GM19395 (cell line): Measurements from ENCODE around the gene PSMB3.
"Not testable (repeated sequence)": the region's sequence is repeated elsewhere in the genome, so short reads cannot be mapped to it uniquely, and the experiment has no call there.

Source experiments
- ATAC-seq: cut with Tn5 transposase; IDR thresholded peaks from one replicate; pipeline ENCODE4 v1.9.1; 2021; ENCODE audit warnings: mild to moderate bottlenecking, moderate library complexity; ENCODE audit not compliant: unreplicated experiment

The PSMB3 gene

DNA sequence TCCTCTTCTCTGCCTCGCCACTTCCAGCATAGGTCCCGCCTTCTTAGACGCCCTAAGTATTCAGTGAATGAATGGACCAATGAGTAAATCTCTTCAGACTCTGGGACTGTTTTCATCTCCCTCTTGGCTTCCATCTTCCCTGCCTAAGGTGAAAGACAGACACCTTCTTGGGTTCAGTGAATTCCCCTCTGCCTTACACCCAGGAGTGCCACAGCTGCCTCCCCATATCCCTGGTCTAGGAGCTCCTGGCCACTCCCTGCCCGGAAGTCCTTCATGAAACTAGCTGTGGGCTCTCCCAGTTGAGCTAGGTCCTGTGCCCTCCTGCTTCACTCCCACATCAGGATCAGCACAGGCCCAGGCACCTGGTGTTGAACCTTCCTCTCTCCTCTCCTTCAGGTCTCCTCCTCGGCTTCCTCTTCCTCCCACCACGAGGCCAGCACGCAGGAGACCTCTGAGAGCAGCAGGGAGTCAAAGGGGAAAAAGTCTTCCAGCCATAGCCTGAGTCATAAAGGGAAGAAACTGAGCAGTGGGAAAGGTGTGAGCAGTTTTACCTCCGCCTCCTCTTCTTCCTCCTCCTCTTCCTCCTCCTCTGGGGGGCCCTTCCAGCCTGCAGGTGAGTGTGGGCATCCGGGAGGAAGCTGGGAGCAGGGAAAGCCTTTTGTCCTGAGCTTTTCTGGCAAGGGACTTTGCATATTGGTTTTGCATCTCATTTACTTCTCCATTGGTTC, 37.2 kb upstream of the PSMB3 start:
- ATAC-seq = no peak

DNA sequence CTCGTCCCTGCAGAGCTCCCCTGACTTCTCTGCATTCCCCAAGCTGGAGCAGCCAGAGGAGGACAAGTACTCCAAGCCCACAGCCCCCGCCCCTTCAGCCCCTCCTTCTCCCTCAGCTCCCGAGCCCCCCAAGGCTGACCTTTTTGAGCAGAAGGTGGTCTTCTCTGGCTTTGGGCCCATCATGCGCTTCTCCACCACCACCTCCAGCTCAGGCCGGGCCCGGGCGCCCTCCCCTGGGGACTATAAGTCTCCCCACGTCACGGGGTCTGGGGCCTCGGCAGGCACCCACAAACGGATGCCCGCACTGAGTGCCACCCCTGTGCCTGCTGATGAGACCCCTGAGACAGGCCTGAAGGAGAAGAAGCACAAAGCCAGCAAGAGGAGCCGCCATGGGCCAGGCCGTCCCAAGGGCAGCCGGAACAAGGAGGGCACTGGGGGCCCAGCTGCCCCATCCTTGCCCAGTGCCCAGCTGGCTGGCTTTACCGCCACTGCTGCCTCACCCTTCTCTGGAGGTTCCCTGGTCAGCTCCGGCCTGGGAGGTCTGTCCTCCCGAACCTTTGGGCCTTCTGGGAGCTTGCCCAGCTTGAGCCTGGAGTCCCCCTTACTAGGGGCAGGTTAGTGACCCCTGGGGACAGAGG, 36.1 kb upstream of the PSMB3 start:
- ATAC-seq = no peak

- no peak for ATAC-seq
These were observed 35.3 kb upstream of the PSMB3 start for GRCh38 chr17:38717139-38717745.

- no peak for ATAC-seq
These were observed 33.1 kb upstream of the PSMB3 start for GRCh38 chr17:38719289-38719942.

DNA sequence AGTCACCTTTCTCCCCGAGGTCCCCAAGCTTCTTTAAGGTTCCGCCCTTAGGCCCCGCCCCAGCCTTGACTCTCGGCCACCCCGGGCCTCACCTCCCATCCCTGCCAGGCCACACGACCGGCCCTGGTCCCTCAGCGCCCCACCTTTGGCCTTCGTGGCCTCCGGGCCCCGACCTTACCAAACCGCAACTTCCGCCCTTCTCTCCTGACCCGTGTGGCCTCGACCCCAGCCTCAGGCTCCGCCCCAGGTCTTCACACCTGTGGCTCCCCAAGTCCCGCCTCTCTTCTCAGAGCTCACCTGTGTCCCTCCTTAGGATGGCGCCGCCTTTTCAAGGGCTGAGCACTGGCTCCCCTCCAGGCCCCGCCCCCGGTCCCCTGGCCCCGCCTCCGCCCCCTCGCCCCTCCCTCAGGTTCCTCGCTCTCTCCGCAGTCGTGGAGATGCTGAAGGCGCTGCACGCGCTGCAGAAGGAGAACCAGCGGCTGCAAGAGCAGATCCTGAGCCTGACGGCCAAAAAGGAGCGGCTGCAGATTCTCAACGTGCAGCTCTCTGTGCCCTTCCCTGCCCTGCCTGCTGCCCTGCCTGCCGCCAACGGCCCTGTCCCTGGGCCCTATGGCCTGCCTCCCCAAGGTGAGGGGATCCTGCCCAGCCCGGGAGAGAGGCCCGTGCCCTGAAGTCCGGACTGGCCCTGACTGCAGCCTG, 32.4 kb upstream of the PSMB3 start:
- ATAC-seq = no peak

DNA sequence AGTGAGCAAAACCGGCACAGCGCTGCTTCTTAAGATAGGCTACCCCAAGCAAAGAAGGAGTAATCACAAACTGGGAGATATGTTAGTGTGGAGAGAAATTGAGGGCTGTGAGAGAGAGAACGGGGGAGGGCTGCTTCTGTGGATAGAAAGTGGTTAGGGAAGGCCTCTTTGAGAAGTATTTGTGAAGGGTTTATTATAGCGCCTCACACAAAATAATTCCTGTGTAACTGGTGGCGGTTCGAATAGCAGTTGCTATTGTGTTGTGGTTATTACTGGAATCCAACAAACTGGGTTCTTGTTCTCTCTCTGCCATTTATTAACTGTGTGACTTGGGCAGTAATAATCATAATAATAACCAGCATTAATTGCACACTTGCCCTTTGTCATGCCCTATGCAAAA, 31.6 kb upstream of the PSMB3 start:
- ATAC-seq = no peak

- ATAC-seq = no peak
These were observed 30.7 kb upstream of the PSMB3 start for GRCh38 chr17:38721802-38722201.

DNA sequence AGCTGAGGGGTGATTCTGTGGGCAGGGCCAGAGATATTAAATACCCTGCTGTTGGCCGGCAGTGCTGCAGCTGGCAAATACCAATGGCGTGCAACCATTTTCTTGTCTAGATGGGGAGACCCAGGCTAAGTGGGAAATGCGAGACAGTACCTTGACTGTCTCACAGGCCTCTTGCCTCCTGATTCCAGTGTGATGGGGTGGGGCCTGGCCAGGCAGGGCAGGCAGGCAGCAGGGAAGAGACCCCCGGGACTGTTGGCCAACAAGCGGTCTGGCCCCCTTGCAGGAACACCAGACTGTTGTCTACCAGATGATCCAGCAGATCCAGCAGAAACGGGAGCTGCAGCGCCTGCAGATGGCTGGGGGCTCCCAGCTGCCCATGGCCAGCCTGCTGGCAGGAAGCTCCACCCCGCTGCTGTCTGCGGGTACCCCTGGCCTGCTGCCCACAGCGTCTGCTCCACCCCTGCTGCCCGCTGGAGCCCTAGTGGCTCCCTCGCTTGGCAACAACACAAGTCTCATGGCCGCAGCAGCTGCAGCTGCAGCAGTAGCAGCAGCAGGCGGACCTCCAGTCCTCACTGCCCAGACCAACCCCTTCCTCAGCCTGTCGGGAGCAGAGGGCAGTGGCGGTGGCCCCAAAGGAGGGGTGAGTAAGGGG, 28.1 kb upstream of the PSMB3 start:
- ATAC-seq = no peak

DNA sequence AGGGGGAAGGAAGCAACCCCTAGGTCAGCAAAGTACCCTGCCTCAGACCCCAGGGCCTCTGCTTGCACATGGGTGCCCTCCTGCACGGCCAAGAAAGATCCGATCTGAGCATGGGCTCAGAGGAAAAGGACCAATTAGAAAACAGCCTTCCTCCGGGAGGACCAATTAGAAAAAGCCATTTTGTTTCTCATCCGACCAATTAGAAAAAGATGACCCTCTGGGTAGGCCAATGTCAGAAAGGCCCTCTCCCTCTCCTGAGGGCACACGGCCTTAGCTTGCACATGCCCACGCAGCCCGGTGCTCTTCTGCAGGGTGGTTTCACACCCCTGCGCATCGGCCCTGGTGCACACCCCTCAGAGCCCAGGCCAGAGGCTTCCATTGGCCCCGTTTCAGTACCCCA, 27.5 kb upstream of the PSMB3 start:
- no peak for ATAC-seq

GRCh38 chr17:38726145-38726544, 26.4 kb upstream of the PSMB3 start:
- not testable (repeated sequence) for ATAC-seq

DNA sequence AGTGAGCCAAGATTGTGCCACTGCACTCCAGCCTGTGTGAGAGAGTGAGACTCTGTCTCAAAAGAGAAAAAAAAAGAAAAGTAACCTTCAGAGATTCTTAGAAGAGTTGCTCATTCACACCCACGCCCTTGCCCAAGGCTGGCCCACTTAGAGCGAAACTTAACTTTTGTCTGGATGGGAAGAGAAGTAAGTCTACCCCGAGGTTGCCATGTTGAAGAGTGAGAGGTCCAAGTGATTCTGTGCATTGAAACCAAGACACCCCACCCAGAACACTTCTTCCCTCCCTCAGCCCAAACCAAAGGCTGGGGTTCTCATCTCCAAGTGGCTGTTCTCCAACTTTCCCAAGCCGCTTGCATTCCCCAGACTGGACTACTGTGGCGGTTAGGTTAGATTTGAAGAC, 24.8 kb upstream of the PSMB3 start:
- ATAC-seq = no peak

- no peak for ATAC-seq
These were observed 24.2 kb upstream of the PSMB3 start for GRCh38 chr17:38728290-38728831.

GRCh38 chr17:38729368-38729885, 23.1 kb upstream of the PSMB3 start:
- no peak for ATAC-seq

DNA sequence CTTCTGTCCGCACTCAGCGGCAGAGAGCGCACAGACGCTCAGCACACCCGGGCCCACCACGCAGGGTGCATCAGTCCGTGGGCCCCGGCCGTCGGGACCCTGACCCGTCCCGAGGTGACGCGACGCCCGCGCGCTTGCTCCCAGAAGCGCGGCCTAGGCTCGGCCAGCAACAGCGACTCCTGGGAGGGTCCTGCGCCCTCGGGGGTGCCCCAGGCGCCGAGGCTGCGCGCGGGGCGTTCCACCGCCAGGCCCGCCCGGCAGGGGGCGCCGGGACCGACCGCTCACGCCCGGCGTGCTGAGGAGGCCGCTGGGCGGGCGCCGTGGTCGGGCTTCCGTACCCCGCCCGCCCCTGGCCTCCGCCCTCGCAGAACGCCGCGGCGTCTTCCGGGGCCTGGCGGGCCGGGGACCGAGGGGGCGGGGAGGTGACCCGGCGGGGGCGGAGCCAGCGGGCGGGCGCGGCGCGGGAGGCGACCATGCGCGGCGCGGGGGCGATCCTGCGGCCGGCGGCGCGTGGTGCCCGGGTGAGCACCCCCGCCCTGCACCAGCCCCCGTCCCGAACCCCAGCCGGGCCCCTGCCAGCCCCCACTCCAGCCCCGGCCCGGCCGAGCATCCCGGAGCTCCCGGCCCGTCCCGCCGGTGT, 22.5 kb upstream of the PSMB3 start, which contains the start of gene CISD3:
Gene CISD3, plus strand, starts transcription at position 456 of the 640 bp plus-strand sequence. Its CDS starts 18 bp downstream, at position 474.
- no peak for ATAC-seq

DNA sequence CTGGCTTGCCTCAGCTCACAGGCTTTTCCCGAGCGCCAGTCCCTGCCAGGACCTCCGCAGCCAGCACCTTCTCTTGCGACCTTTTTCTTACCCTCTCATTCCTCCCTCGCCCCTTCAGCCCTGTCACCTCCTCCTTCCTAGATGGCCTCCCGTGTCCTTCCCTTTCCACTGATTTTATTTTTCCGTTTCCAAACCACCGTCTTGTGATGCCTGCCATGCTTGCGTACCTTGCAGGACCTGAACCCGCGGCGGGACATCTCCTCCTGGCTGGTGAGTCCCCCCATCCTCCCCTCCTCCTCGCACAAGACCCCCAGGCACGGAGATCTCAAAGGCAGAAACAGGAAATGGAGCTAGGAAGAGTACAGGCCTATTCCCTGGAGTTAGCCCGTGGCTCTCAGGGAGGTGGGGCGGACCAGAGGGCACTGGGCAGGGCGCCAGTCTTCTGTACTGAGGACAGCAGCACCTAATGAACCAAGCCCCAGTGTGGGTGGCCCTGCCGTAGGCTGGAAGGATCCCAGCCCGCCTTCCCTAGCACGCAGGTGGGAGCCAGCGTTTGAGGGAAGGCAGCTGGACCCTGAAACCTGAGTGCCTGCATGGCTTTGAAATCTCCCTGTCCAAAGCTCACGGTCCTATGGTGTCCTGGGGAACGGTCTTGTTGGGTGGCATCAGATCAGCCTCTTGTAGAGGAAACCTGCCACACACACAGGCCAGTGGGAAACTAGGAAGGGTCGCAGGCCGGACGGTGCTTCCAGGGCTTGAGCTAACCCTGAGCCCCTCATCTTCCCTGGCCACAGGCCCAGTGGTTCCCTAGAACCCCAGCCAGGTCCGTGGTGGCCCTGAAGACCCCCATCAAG, 21.8 kb upstream of the PSMB3 start:
- ATAC-seq = no peak

GRCh38 chr17:38731526-38732294, 20.8 kb upstream of the PSMB3 start:
- ATAC-seq = no peak

DNA sequence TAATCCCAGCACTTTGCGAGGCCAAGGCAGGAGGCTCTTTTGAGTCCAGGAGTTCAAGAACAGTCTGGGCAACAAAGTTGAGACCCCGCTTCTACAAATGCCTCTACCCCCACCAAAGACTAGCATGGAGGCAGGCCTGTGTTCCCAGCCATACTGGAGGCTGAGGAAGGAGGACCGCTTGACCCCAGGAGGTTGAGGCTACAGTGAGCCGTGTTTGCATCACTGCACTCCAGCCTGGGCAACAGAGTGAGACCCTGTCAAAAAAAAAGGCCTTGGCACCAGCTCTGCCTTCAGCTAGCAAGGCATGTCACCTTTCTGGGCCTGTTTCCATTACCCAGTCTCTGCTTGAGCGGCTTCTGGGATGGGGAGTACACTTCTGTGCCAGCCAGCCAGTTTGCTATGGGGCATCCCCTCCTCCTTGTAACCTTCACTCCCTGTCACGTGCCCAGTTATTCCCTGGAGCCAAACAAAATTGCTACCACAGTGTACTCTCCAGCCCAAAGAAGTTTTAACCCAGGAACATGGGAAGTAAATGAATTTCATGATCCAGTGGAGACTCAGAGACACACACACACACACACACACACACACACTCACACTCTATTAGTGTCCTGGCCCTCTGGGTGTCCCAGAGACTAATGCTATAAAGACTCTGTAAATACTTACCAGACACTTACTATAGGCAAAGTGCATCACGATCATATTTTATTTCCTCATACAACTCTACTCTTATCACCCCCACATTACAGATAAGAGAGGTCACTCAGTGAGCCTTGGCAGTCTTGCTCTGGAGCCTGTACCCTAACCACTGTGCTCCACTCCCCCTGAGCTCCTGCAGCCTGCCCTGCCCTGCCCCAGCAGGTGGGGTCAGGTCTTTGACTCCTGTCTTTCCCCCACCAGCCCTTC, 19.9 kb upstream of the PSMB3 start:
- no peak for ATAC-seq
